Glutamatergic neuron (in vitro differentiated cells): ENCODE results near the gene BMPR1B. TPM values are rescaled to one million over a fixed set of nuclear protein-coding genes. Genes with fewer than 3 reads are reported as not detected.
"Not testable (repeated sequence)": the region's sequence is repeated elsewhere in the genome, so short reads cannot be mapped to it uniquely, and the experiment has no call there.

Experiments
- DNase-seq: peaks from one replicate; pipeline ENCODE4 v3.0.0; 2022
- H3K27ac Mint-ChIP-seq: one replicate; pipeline ENCODE4 v1.8.0; 2020; ENCODE audit warnings: mild to moderate bottlenecking, mixed read lengths, inconsistent platforms; ENCODE audit not compliant: unreplicated experiment
- H3K27me3 Mint-ChIP-seq: one replicate; pipeline ENCODE4 v1.8.0; 2020; ENCODE audit warnings: mild to moderate bottlenecking, moderate library complexity, mixed read lengths, inconsistent platforms; ENCODE audit not compliant: unreplicated experiment
- H3K36me3 Mint-ChIP-seq: one replicate; pipeline ENCODE4 v1.8.0; 2020; ENCODE audit warnings: mild to moderate bottlenecking, mixed read lengths, inconsistent platforms; ENCODE audit not compliant: unreplicated experiment
- H3K4me1 Mint-ChIP-seq: one replicate; pipeline ENCODE4 v1.8.0; 2020; ENCODE audit warnings: mild to moderate bottlenecking, low read depth, mixed read lengths, inconsistent platforms; ENCODE audit not compliant: unreplicated experiment
- H3K4me3 Mint-ChIP-seq: one replicate; pipeline ENCODE4 v1.8.0; 2020; ENCODE audit warnings: mild to moderate bottlenecking, mixed read lengths, inconsistent platforms; ENCODE audit not compliant: unreplicated experiment
- H3K9me3 Mint-ChIP-seq: one replicate; pipeline ENCODE4 v1.8.0; 2020; ENCODE audit warnings: mild to moderate bottlenecking, moderate library complexity, mixed read lengths, inconsistent platforms; ENCODE audit not compliant: unreplicated experiment
- CTCF ChIP-seq: fragments of 200-600 bp; sonication (generic); IDR thresholded peaks from one replicate; pipeline ENCODE4 v1.5.0; 2021; ENCODE audit not compliant: partially characterized antibody, unreplicated experiment
- total RNA-seq: library from RNA; stranded (reverse); fragmentation: NEBNext Ultra II Directional; extraction: Animal tissue kit (Norgen Biotek cat#: 25700); gene quantifications from one replicate; pipeline ENCODE4 v1.2.1, GENCODE V29; 2021; ENCODE audit not compliant: unreplicated experiment

The BMPR1B gene
- total RNA-seq, 1 donor from 2014 or later: 2.4 TPM

- H3K9me3 Mint-ChIP-seq: no peaks in the 10 kb centered on the region
- no peaks in the 10 kb centered on the region for H3K27me3 Mint-ChIP-seq
- no peak for DNase-seq
- no peaks in the 10 kb centered on the region for H3K36me3 Mint-ChIP-seq
- no peak overlapping the region for H3K4me3 Mint-ChIP-seq
- no peaks in the 10 kb centered on the region for H3K4me1 Mint-ChIP-seq
- no peak overlapping the region for H3K27ac Mint-ChIP-seq
- TF ChIP-seq CTCF: no peak
These were observed 75.6 kb downstream of the BMPR1B start for GRCh38 chr4:94833394-94833793.

GRCh38 chr4:94834501-94834900 lies 76.7 kb downstream of the BMPR1B start:
- H3K36me3 Mint-ChIP-seq: no peaks in the 10 kb centered on the region
- no peak overlapping the region for H3K4me3 Mint-ChIP-seq

GRCh38 chr4:94841166-94841863 lies 83.6 kb downstream of the BMPR1B start:
- not testable (repeated sequence) for H3K4me1 Mint-ChIP-seq, H3K27me3 Mint-ChIP-seq, H3K9me3 Mint-ChIP-seq, H3K4me3 Mint-ChIP-seq, H3K36me3 Mint-ChIP-seq, DNase-seq, H3K27ac Mint-ChIP-seq

More at GRCh38 chr4:94834501-94834900, 76.7 kb downstream of the BMPR1B start:
- Mint-ChIP-seq H3K4me1 (no peaks in the 10 kb centered on the region), H3K27ac (no peak overlapping the region), H3K27me3 (no peaks in the 10 kb centered on the region), H3K9me3 (no peaks in the 10 kb centered on the region)
- no peak for TF ChIP-seq CTCF
- no peak for DNase-seq

GRCh38 chr4:94841864-94842221 lies 84.1 kb downstream of the BMPR1B start:
- no peaks in the 10 kb centered on the region for H3K36me3 Mint-ChIP-seq
- H3K27ac Mint-ChIP-seq: no peak overlapping the region
- TF ChIP-seq CTCF: no peak
- H3K4me3 Mint-ChIP-seq: no peak overlapping the region
- H3K27me3 Mint-ChIP-seq: no peaks in the 10 kb centered on the region
- peaks cover 2% of the 10 kb centered on the region for H3K4me1 Mint-ChIP-seq
- DNase-seq: no peak
- peaks cover 3% of the 10 kb centered on the region for H3K9me3 Mint-ChIP-seq

GRCh38 chr4:94843216-94843615 lies 85.5 kb downstream of the BMPR1B start:
- no peak overlapping the region for H3K4me3 Mint-ChIP-seq
- no peak overlapping the region for H3K27ac Mint-ChIP-seq
- H3K27me3 Mint-ChIP-seq: no peaks in the 10 kb centered on the region
- H3K9me3 Mint-ChIP-seq: peaks cover 3% of the 10 kb centered on the region
- peaks cover 2% of the 10 kb centered on the region for H3K4me1 Mint-ChIP-seq
- H3K36me3 Mint-ChIP-seq: no peaks in the 10 kb centered on the region
- no peak for TF ChIP-seq CTCF
- DNase-seq: no peak

- Mint-ChIP-seq H3K27ac (no peak overlapping the region), H3K27me3 (no peaks in the 10 kb centered on the region), H3K36me3 (no peaks in the 10 kb centered on the region), H3K4me1 (peaks cover 5% of the 10 kb centered on the region), H3K9me3 (peaks cover 3% of the 10 kb centered on the region), H3K4me3 (no peak overlapping the region)
- TF ChIP-seq CTCF: no peak
- DNase-seq: no peak
These were observed 90.6 kb downstream of the BMPR1B start for GRCh38 chr4:94848326-94848725.
